ENCODE results near the gene DDX51.

Gene DDX51

DNA sequence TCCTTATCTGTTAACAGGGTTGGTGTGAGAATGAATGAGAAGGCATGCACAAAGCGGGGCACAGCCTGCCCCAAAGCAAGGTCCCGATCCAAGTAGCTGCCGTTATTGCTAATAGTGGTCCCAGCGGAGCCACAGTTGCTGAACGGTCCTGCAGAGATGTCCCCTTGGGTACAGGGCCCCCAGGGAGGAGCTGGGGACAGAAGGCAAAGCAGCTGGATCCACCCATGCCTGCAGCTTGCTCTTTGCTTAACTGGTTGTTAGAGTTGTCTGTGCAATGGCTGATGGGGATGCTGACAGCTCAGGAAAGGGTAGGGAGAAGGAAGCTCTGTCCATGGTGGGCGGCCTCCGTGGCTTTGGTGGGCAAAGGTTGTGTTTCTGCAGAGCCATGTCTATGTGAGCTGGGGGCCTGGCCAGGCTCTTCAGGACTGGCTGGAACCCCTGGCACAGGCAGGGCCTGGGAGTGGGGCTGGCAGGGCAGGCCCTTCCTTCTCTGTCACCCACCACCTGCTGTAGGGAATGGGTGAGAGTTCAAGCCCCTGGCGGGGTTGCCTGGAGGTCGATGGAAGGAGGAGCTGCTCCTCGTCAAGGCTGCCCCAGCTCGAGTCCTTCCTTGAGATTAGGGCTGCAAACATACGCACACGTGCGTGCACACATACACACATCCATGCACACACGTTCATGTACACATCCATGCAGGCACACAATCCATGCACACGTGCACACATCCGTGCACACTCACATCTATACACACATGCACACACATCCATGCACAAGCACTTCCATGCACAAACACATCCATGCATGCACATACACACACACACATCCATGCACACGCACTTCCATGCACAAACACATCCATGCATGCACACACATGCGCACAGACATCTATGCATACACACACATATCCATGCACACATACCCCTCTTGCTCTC lies 35.6 kb upstream of the DDX51 start:
- no peak for DNase-seq

DNA sequence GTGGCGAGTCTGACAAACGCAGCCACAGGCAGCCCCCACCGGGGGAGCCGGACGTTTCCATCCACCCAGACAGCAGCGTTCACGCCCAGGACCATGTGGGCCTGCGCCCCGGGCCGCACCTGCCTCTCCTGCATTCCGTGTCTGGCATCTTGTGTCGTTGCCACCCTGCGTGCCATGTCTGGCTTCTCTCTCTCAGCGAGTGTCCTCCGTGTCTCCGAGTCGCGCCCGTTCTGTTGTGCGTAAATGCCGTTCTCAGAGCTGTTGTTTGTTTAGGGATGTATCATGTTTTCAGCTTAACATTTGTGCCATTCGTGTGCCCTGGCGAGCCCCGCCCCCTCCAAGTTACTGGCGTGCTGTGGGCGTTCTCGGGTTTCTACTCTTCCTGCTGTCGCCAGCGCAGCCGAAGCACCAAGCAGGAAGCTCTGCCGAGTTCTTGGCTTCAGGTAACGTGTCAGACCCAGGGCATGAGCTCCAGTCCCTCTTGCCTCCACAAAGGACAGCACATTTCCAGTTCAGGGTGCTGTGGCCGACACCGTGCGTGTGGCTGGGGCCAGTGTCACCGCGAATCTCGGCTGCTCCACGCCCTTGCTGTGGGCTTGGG lies 34.8 kb upstream of the DDX51 start:
- no peak for DNase-seq

DNA sequence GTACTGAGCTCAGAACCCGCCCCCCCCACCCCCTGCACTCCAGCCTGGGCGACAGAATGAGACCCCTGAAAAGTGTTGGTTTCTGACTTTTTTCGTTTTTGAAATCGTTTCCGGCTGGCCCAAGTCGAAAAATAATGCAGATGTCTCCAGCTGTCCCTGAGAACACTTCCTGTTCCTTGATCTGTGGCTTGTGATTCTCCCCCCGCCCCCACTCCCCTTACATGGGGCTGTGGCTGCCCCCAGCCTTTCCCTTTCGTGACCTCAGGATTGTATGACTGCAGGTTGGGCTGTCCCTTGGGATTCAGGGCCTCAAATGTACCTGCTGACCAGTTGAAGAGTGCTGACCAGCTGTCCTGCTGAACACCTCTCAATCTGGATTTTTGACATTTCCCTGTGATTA lies 34.2 kb upstream of the DDX51 start:
- no peak for DNase-seq

DNA sequence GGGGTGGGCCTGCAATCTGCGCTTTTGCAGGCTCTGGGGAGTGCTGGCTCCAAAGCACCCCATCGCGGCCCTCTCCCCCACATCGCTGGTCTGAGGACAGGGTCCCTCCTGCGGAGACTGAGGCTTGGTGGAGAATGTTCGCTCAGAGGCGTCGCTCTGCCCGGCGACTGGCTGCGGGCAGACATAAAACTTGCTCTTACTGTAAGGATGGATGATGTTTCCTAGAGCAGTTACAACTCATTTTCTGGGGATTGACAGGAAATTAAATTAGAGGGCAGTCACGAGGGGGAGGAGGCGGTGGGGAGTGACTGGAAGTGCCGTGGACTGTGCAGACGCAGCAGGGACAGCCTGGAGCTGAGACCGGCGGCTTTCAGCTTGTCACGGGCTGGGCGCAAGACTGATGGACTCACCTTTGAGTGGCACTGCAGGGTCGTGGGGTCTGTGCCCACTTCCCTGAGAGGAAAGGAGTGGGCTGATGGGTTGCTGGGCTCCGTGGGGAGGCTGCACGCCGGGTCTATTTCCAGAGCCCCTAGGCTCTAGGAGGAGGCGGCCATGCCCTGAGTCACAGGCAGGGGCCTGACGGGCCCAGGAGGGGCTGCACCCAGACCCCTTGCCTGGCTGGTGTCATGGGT lies 32.9 kb upstream of the DDX51 start:
- DNase-seq = no peak

DNA sequence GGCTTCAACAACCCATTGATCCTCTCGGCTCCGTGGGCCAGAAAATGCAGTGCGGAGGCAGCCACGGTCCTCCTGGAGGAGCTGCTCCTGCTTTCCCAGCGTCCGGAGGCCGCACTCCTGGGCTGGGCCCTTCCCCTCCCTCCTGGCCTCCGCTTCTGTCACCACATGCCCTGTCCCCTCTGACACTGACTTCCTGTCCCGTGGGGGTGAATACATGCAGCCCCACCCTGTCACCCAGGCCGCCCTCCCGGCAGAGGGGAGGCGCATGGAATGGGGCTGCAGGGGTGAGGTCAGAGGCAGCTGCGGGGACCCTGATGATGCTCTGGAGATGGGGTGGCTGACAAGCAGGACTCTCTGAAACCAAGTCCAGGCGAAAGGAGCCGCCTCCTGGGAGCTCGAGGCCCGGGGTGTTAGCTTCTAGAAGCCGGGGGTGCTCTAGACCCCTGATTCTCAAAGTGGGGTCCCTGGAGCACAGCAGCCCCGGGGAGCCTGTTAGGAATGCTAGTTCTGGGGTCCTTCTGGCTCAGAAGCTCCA lies 32.3 kb upstream of the DDX51 start:
- no peak for DNase-seq

DNA sequence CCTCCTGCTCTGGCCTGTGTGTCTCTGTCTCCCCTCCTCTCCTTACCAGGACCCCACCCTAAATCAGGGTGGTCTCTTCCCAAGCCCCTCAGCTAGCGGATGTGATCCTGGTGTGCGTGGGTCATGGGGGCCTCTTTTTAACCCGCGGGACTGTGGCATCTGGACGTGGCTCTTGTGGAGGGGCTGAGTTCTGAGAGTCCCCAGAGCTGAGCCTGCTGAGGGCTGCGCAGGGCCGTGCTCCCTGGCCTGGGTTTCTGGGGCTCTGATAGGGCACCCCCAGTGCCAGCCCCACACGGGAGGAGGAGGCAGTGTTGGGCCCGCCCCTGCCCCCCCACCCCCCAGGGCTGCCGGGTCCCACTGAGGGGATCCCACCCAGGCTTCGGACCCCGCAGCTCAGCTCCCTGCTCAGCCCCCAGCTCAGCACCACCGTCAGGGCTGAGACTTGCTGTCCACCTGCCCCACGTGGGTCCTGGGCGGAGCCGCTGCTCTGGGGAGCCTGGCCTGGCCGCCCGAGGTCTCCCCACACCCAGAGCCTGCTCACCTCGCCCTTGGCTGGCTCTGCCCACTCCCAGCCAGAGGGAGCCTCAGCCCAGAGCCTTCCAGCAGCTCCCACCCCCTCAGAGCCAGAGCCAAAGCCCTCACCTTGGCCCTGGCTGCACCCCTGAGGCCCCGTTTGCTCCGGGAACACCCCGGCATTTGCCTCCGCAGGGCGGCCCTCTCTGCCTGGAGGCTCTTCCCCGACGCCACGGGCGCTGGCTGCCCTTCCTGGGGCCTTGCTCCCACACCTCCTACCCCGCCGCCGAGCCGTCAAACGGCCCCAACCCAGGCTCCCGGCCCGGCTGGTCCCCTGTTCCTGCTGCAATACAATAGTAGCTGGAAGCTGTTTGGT lies 31.6 kb upstream of the DDX51 start:
- DNase-seq = no peak

DNA sequence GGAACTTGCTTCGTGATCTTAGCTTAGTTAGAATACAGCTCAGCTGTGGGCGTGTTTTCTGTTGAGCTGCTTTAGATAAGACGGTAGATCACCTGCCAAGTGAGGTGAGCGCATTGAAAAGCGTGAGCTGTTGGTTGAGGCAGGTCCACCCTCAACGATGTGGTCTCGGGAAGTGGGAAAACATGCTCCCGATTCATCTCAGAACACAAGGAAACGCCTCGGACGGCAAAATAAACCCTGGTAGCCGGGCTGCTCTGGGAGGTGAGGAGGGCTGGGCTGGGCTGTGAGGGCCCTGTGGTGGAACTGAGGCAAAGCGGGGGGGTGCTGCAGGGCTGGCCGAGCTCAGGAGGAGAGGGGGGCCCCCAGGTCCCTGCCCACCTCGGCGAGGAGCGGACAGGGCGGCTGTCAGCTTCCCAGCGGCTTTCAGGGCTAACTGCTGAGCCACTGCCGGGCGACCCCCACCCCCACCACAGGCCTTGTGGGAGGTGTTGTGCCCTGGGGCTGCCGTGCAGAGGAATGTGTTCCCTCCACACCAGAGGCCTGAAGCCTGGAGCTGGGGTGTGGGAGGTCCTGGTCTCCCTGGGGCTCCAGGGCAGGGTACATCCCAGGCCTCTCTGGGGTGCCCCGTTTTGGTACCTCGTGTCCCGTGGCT lies 30.8 kb upstream of the DDX51 start:
- DNase-seq = no peak

DNA sequence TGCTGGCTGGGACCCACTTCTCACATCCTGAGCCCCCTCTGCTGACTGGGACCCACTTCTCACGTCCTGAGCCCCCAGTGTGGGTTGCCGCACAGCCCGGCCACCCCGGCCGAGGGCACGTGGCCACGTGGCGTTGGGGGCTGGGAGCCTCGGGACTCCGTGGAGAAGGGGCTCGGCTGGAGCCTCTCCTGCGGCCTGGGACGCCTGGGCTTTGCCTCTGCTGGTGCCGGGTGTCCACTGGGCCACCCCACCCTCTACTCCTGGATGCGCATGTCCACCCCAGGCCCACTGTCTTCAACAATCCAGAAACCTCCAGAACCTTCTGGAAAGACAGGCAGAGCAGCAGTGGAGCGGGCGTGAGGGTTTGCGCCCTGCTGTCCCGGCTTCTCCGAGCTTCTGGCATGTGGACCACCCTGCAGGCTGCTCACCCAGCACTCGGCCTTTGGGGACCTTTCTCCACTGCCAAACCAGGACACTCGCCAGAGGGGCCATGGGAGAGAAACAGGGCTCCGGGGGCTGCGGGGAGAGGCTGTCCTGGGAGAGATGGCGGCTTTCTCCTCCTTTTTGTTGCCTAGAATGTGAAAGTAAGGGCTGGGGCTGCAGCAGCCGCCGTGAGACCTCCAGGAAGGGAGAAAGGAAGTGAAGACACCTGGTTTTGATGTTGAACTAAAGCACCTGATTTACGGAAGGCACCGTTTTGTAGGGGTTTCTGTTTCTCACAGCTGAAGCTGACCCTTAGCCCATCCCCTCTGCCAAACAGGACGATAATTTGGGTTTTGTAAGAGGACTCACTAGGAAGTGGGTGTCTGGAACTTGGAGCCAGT lies 30.1 kb upstream of the DDX51 start:
- no peak for DNase-seq

DNA sequence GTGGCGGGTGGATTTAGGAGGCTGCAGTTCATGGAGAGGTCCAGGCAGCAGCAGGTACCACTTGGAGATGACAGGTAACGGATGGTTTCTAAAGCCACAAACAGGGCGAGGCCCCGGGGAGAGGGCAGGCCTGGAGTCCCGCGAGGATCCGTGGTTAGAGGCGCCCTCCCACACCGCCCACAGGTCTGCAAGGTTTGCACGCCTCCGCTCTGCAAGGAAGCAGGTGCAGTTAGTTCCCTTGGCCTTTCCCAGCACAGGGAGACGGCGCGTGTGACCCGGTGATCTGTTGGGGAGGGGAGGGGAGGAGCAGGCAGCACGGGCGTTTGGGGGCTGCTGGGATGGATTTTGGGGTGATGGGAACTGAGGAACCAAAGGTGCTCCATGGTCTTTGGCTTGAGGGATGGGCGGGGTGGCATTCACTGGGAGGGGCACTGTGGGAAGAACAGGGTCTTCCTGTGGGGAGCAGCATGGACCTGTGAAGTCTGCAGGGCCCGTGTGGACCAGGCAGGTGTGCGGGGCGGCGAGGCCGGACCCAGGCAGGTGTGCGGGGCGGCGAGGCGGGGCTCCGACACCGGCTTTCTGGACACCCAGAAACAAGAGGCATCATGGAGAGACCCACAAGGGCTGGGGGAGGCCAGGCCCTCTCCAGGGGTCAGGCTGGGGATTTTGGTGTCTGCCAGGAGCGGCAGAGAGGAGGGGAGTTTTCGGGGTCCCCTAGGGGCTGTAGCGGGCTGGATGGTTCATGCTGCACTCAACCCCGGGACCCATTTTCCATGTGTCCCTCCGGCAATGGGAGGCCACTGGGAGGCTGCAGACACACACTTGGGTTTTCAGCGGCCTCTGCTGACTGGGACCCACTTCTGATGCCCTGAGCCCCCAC lies 29.3 kb upstream of the DDX51 start:
- no peak for DNase-seq

DNA sequence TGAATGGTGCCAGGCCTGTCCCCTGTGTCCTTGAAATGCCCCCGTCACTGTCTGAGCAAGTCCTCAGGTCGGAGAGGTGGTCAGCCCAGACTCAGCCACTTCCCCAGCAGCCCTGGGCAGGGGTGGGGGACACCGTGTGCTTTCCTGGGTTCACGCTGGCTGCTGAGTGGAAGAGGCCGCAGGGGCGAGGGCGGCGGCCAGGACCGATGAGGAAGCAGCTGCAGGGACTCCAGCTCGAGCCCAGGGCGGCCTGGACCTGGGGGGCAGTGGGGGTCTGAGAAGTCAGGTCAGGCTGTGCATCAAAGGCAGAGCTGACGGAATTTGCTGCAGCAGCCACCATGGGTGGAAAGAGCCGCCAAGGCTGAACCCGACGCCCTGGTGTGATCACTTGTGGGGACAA lies 28.5 kb upstream of the DDX51 start:
- no peak for DNase-seq

DNA sequence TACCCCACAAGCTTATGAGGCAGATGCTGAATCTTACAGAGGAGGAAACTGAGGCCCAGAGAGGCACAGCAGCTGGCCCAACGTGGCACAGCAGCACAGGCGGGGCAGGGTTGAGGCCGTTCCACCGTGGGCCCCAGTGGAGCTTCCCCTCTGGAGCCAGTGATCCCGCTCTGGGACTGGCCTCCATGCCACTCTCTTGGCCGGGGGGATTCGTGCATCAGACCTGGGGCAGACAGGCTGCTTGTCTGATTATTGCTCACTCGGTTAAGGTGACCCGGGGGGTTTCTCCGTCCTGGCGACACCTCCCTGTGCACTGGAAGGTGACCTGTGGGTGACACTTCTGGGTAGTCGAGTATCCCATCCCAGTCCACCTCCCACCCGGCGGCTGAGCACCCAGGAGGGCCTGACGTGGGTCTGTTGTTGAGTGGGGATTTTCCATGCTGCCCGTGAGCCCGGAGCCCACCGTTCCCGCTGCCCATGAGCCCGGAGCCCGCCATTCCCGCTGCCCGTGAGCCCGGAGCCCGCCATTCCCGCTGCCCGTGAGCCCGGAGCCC lies 27.9 kb upstream of the DDX51 start:
- DNase-seq = no peak

DNA sequence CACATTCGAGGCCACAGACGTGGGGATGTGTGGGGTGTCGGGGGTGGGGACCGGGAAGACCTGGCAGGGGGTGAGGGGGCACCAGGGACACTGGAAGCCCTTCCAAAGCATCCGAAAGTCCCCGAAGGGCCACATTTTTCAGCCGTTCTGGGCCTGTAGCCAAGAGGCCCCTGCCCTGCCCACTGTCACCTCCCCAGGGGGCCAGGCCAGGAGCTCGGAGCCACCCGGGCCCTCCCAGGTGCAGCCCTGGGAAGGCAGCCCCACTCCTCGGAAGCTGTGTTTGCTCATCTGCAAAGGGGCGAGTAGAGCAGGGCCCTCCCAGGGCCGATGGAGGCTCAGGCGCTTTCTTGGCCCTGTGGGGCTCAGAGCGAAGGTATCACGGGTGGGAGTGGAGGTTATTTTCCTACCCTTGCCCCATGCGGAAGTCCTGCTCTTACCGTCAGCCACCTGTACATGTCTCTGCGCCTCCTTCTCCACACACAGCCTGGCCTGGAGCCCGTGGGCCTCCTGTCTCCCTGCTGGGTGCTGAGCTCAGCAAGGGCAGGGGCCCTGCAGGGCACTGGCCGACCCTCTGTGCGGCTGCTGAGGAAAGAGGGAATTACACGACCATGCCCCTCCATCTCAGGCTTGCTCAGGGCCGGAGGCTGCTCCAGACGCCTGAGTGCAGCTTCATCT lies 27.3 kb upstream of the DDX51 start:
- DNase-seq = no peak

DNA sequence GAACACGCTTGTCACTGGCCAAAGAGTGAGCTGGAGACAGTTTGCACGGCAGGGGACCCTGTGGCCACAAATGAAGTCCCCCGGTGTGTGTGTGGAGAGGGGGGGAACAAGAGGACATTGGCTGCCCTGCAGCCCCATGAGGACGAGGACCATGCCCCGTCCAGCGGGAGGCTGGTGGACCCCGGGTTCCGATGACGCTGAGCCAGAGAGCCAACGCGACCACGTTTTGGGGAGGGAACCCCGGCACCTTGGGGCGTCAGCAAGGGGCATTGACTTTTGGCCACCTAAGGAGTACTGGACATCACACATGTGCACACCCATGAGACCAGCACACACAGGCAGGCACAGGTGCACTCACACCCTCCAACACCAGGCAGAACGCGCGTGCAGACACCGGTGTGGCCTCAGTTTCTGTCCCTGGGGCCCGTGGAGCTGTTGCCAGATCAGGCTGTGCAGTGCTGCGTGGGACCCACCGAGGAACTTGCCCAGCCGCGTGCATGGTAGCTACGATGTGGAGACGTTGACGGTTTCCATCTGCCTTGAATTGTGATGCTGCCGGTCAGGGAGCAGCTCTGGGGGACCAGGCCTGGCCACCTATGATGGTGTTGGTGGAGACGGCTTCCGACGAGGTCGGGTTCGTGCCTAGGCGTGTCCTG lies 26.6 kb upstream of the DDX51 start:
- no peak for DNase-seq

DNA sequence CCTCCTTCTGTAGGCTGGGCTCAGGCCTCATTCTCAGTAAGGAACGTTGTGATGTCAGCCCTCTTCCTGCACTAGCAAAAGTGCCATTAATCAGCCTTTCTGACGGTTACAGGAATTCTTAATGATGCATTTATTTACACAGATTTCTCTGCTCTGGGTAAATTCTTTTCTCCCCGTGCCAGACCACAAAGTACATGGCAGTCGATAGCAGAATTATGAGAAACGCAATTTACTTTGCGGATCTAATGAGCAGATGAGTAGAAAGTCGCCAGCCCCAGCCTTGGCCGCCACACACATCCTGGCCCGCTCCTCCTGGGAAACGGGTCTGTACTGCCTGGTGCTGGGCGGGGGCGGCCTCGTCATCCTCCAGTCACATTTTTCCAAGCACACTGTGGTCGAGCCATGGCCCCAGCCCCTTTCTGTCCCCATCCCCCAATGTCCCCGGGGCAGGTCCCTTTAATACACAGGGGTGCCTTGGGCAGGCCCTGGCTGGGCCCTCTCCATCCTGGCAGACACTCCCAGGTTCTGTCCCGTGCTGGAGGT lies 26.0 kb upstream of the DDX51 start:
- DNase-seq = no peak

DNA sequence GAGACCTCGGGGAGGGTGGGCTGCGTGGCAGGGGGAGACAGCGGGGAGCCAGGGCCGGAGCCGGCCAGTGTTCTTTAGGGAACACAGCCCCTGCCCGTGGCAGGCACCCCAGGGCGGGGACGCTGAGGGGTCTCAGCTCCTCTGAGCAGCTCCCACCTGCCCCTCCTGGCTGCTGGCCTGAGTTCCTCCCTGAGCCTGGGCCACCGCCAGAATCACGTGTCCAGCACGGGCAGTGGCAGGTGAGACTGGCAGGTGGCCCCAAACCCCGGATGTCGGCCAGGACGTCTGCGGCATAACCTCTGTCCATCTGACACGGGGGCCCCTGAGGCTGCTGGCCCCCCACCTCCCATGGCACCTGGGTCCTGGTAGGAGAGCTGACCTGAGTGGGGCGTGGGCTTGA lies 25.3 kb upstream of the DDX51 start:
- DNase-seq = no peak

DNA sequence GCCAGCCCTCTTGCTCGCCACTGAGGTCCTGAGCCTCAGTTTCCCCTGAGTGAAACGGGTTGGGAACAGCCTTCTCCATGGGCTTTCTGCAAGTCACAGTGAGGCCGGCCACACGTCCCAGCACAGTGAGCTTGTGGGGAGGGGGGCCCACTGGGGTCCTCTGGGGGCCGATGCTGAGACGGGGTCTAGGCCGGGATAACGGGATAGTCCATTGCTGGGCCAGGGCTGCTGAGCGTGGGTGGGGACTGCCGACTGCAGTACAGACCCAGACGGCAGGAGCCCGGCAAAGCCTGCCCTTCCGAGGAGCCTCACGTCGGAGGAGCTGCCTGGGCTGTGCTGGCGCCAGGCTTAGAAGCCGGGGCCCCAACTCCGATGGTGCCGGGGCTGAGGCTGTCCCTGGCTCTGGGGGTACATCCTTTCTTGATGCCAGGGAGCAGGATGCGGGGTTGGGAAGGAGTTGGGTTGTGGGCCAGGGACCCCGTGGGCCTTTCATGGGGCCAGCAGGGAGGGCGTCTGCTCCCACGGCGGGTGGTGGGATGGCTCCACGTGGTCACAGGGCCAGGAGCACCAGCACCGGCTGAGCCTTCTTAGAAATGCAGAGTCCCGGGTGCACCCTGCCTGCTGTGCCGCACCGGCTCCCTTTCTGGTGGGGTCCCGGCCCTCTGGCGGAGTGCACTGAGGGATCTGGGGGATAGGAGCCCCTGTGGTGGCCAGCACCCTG lies 24.4 kb upstream of the DDX51 start:
- no peak for DNase-seq

DNA sequence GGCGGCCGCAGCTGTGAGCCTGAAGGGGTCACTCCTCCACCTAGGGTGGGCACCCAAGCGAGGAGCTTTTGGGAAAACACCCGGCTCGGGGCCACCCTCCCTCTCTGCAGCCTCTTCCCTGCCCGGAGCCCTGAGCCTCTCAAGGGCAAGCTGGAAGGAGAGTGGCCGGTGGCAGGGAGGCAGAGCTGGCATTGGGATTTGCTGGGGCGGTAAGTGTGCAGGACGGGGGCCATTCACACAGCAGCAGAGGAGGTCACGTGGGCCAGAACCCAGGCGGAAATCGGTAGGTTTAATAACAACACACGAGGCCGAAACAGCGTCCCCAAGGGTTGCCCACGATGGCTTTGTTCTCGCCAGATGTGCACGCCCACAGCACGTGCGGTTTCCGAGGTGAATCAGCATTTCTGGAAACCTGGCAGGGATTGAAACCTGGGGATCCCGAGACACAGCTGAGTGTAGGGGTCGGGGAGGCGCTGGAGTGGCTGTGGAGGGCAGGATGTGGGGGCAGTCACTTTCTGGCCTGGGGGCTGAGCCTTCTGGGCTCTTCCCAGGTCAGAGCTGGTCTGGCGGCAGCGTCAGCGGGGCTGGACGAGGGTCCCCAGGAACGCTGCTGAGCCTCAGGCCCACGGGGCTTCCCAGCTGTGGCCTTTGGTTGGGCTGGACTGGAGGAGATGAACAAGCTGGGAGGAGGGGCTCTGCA lies 23.6 kb upstream of the DDX51 start:
- DNase-seq = no peak

All from CD4-positive, alpha-beta T cell treated with Interferon gamma for 1 hour (primary cell).